NB4 (cell line): ENCODE measurements around the gene EDAR.
A peak's percentile ranks its signal among the peaks of the same experiment; 100 is the strongest.

Source experiments
- DNase-seq: peaks from one replicate; pipeline ENCODE4 v3.0.0; 2010; ENCODE audit warnings: low read depth
- H3K4me3 ChIP-seq: one replicate; pipeline ENCODE4 v1.5.1; 2011; ENCODE audit warnings: mild to moderate bottlenecking, low read depth, low read length, moderate library complexity
- CTCF ChIP-seq: IDR thresholded peaks from one replicate; pipeline ENCODE4 v1.5.1; 2012; ENCODE audit warnings: low read depth, low read length
- MAX ChIP-seq: IDR thresholded peaks from 2 replicates; pipeline ENCODE4 v1.6.1; 2011; ENCODE audit warnings: low read depth, low read length
- MYC ChIP-seq: IDR thresholded peaks from 2 replicates; pipeline ENCODE4 v1.6.1; 2011; ENCODE audit warnings: low read depth, low read length
- POLR2A ChIP-seq: IDR thresholded peaks from 2 replicates; pipeline ENCODE4 v1.6.1; 2011; ENCODE audit warnings: mild to moderate bottlenecking; ENCODE audit not compliant: insufficient read length; ENCODE audit errors: extremely low read depth

EDAR gene

GRCh38 chr2:108988796-108989713 is at the start of gene EDAR:
Gene EDAR (minus strand): TSS chr2:108989220. CDS start chr2:108931014, 58,206 bp downstream.
- no peak within 1 kb of the TSS for H3K4me3 ChIP-seq
- DNase-seq, result peak; percentile 33
- TF ChIP-seq POLR2A (no peak), CTCF (peak; percentile 45), MAX (no peak)

DNA sequence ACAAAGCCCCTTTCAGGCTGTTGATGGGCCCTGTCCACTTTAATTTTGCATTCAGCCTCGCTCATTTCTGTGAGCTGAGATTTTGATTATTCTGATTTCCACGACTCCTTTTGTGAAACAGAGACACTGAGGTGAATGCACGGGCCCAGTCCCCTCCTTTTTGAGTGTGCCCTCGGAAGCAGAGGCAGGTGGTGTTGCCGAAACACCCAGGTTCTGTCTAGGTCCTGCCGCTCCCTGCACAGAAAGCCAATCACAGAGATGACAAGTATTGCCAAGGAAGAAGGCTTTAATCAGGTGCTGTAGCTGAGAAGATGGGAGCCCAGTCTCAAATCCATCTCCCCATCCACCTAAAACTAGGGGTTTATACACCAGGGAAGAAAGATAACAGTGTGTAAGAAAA is 44.2 kb upstream of the EDAR start:
- DNase-seq, result no peak
- no peak overlapping the region for H3K4me3 ChIP-seq
- TF ChIP-seq MAX (no peak), CTCF (no peak)

- peak overlapping the region; percentile 65 for H3K4me3 ChIP-seq
- no peak for DNase-seq
- TF ChIP-seq MAX (no peak), POLR2A (no peak)
Measured at GRCh38 chr2:109032229-109032820, 43.3 kb upstream of the EDAR start.

DNA sequence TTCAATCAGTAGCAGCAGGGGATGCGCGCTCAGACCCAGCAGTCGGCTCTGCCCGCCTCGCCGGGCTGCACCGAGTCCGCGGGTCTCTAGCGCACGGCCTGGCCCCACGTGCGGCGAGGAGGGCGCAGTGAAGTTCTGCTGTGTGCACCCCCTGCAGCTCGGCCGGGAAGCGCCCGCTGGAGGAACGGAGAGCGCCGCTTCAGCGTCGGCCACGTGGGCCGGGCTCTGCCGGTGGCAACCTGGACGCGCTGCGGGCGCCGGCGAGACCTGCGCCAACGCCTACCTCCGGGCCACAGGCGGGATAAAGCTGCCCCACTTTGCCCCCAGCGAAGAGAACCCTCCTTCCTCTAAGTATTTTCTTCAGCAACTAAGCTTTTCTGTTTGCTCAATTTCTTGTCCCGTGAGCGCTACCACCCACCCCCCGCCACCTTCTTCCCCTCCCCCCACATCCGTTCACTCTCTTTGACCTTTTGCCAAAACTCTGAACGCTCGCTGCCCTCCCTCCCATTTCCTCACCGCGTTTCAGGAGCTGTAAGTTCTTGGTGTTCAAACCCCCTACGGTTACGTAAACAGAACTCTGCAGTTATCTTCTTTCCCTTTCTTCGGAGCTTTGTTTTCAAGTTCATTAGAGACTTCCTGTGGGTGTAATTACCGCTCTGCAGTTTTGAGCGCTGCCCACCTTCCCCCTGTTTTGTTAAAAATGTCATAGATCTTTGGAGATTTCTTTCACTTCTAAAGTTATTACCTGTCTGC is 42.6 kb upstream of the EDAR start:
- TF ChIP-seq MYC (peak; percentile 52; the same call in 1 of the 2 replicates), CTCF (no peak), POLR2A (no peak), MAX (peak; percentile 77)
- H3K4me3 ChIP-seq, result peak overlapping the region; percentile 65
- peak; percentile 95 for DNase-seq

- TF ChIP-seq MYC (no peak), POLR2A (no peak), CTCF (no peak), MAX (no peak)
- no peak for DNase-seq
- peak overlapping the region; percentile 65 for H3K4me3 ChIP-seq
Measured at GRCh38 chr2:109030870-109031475, 42.0 kb upstream of the EDAR start.
